H54 (cell line): ENCODE data around the gene SLC35B1.
"Not testable (repeated sequence)": the region's sequence is repeated elsewhere in the genome, so short reads cannot be mapped to it uniquely, and the experiment has no call there.

Experiments used
- DNase-seq: peaks from one replicate; pipeline ENCODE4 v3.0.0; 2011; ENCODE audit warnings: low spot score, mixed read lengths; ENCODE audit not compliant: insufficient read length
- FAIRE-seq: peaks from 3 replicates; lab custom pipeline; 2011; peaks lifted over from hg19 to GRCh38; lab: Jason Lieb, UNC
- POLR2A ChIP-seq: IDR thresholded peaks from 2 replicates; pipeline ENCODE4 v1.6.1; 2011; ENCODE audit warnings: low read depth, mild to moderate bottlenecking, low read length

SLC35B1 gene

GRCh38 chr17:49687878-49688491 is 19.8 kb downstream of the SLC35B1 start:
- no peak for TF ChIP-seq POLR2A
- DNase-seq (no peak), FAIRE-seq (no peak)

- FAIRE-seq, result no peak
- DNase-seq, result no peak
- no peak for TF ChIP-seq POLR2A
Observed at GRCh38 chr17:49681106-49681979, 26.4 kb downstream of the SLC35B1 start.

GRCh38 chr17:49680314-49680713 is 27.4 kb downstream of the SLC35B1 start:
- no peak for TF ChIP-seq POLR2A
- DNase-seq (no peak), FAIRE-seq (no peak)

- TF ChIP-seq POLR2A, result peak; percentile 83
- FAIRE-seq (peak; percentile 96), DNase-seq (peak; percentile 89)
Observed at GRCh38 chr17:49677933-49678847, 29.6 kb downstream of the SLC35B1 start, which contains the start of gene SPOP. SPOP (minus strand) TSS chr17:49678097; CDS start chr17:49622810, 55,287 bp downstream.

GRCh38 chr17:49677134-49677932 is 30.4 kb downstream of the SLC35B1 start:
- DNase-seq (peak; percentile 99), FAIRE-seq (peak; percentile 64)
- peak; percentile 39; the same call in 1 of the 2 replicates for TF ChIP-seq POLR2A

- TF ChIP-seq POLR2A, result no peak
- DNase-seq, result no peak
- FAIRE-seq, result no peak
Observed at GRCh38 chr17:49676276-49676868, 31.4 kb downstream of the SLC35B1 start.

- TF ChIP-seq POLR2A, result no peak
- no peak for FAIRE-seq
- DNase-seq, result no peak
Observed at GRCh38 chr17:49674507-49674906, 33.3 kb downstream of the SLC35B1 start.

- not testable (repeated sequence) for DNase-seq, FAIRE-seq
Observed at GRCh38 chr17:49673679-49674078, 34.1 kb downstream of the SLC35B1 start.

- FAIRE-seq (no peak), DNase-seq (no peak)
- TF ChIP-seq POLR2A, result no peak
Observed at GRCh38 chr17:49670641-49671040, 37.1 kb downstream of the SLC35B1 start.

- FAIRE-seq (peak; percentile 20), DNase-seq (no peak)
- no peak for TF ChIP-seq POLR2A
Observed at GRCh38 chr17:49670002-49670401, 37.8 kb downstream of the SLC35B1 start.

- no peak for TF ChIP-seq POLR2A
- FAIRE-seq, result no peak
- no peak for DNase-seq
Observed at GRCh38 chr17:49667854-49668253, 39.9 kb downstream of the SLC35B1 start.

- FAIRE-seq (no peak), DNase-seq (no peak)
- TF ChIP-seq POLR2A, result no peak
Observed at GRCh38 chr17:49664706-49665211, 43.0 kb downstream of the SLC35B1 start.
